NCI-H146 (cell line): ENCODE measurements around the gene CAMK1.

Experiments
- DNase-seq: peaks from one replicate; lab custom pipeline; 2025; lab: John Stamatoyannopoulos, UW

CAMK1 gene

DNA sequence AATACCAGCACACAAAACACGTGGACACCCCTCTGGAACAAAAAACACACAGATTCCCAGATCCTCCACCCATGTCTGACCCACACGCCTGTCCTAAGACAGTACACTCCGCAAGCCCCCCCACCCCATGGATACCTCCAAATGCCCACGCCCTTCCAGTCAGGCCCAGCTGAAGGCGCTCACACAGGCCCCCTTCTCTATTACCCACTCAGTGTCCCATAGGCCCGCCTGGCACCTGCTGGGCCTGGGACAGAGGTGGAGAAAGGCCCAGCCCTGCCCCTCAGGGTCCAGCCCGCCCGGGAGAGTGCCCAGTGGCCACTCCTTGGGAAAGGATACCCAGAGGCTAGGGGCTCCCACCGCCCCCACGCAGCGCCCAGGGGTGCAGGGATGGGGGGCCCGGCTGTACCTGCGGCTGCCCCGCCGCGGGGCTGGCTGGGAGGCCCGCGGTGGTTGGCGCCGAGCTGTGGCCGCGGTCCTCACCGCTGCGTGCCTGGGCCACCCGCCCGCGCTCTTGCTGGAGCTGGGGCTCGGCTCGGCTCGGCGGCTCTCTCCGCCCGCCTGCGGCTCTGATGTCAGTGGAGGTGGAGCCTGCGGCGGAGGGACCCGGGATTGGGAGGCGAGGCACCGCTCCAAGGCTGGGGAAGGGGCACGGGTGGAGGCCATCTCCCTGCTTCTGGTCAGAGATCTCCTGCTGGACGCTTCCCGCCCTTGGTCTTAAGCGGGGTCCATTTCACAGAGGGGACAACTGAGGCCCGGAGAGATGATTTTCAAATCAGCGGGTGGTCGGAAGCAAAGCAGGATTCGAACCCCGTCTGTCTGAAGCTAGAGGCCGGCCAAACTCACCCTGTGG is at the start of gene CAMK1:
CAMK1 (minus strand) TSS at position 522 of the 850 bp plus-strand sequence. CDS start 2,198 bp downstream, outside the sequence.
- DNase-seq, result peak; percentile 55

GRCh38 chr3:9818666-9819335 is 49.1 kb upstream of the CAMK1 start:
- DNase-seq, result no peak

GRCh38 chr3:9817436-9817835 is 47.7 kb upstream of the CAMK1 start:
- no peak for DNase-seq

GRCh38 chr3:9815986-9816385 is 46.2 kb upstream of the CAMK1 start:
- no peak for DNase-seq

- no peak for DNase-seq
Observed at GRCh38 chr3:9812870-9813483, 43.2 kb upstream of the CAMK1 start.

- no peak for DNase-seq
Observed at GRCh38 chr3:9810846-9811245, 41.1 kb upstream of the CAMK1 start.

DNA sequence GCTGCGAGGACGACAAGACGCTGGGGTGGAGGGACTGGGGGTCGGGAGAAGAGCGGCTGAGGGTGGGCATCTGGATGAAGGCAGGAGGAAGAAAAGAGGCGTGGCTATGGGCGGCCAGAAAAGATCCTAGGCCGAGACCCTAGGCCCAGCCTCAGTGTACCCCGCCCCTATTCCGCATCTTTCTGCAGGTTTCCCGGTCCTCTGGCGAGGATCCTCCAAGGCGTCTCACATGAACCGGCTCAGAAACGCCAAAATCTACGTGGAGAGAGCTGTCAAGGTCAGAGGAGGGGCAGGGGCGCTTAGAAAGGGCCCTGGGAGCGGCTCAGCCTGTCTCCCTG is 40.7 kb upstream of the CAMK1 start:
- DNase-seq, result no peak

- DNase-seq, result peak; percentile 72
Observed at GRCh38 chr3:9809615-9810432, 40.1 kb upstream of the CAMK1 start, which contains the start of gene TTLL3. Gene TTLL3 (plus strand): TSS chr3:9810262. CDS start chr3:9810662, 400 bp downstream.

DNA sequence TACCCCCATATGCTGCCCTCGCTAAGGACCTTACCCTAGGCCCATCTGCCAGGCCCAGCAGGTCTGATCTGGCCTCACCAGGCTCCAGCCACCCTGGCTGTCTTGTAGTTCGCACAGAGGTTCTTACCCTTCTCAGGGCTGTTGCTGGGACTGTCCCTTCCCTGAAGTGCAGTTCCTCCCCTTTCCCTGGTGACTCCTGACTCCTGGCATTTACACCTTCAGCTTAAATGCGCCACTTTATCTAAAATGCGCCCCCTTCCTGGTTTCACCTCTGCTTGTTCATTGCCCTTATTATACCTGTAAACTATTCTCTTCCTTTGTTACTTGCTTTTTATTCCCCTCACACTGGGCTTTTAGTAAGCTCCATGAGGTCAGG is 39.5 kb upstream of the CAMK1 start:
- no peak for DNase-seq

DNA sequence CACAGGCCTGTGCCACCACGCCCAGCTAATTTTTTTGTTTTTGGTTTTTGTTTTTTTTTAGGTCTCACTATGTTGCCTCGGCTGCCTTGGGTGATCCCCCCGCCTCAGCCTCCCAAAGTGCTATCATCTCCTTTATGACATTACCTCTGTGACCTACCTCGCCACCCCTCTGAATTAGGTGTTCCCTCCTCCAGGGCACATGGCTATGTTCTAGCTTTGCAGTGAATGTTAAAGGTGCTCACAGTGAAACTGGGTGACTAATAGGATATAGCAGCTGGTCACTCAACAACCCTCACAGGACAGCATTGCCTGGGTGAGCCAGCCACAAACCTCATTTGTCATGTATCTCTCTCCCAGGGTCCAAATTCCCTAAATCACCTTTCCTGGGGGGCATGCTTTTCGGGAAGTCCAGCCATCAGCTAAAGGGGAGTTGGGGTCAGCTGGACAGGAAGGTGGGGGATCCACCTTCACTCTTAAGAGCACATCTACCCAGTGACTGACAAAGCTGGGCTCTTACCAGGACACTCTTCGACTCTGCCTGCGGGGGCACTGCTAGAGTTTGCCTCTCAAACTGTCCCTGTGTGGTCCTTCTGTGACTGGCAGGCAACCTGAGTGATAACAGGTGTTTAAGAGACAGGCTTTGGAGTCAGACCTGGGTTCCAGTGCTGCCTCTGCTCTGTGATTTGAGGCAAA is 38.7 kb upstream of the CAMK1 start:
- peak; percentile 17 for DNase-seq

GRCh38 chr3:9807981-9808344 is 38.2 kb upstream of the CAMK1 start:
- DNase-seq, result no peak

DNA sequence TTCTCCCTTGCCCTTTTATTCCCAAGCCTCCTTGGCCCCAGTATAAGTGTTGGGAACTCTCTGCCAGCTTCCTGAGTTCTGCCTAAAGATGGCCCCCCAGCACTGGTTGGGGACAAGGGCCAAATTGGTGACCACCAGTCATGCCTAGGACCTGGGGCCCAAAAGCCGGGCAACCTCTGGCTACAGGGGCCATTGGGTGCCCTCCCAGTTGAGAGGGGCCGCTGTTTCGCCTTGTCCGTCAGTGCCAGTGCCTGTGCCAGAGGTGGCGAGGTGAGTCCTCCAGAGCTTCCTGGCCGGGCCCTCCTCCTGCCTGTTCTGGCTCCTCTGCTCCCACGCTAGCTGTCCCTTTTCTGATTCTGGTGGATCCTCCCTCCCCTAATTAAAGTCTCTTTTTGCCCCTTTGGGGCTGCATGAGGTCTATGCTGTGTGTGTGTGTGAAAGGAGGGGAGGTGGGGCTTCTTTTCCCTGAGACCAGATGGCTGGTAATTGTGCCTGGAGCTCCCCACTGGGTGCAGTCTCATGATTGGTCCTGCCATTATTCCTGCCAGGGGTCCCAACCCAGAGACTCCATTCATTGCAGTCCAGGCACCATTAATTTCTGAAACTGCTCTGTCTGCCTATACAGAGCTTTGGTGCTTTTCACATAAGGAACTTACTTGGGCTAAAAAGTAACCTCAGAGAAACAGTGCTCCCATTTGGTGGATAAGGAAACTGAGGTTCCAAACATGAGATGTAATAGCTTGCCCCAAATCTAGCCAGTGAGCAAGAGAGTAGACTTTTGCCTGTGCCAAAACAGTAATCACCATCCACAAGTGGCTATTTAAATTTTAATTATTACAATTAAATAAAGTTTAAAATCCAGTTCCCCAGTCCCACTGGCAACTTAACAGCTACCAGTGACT is 37.2 kb upstream of the CAMK1 start:
- DNase-seq, result no peak

DNA sequence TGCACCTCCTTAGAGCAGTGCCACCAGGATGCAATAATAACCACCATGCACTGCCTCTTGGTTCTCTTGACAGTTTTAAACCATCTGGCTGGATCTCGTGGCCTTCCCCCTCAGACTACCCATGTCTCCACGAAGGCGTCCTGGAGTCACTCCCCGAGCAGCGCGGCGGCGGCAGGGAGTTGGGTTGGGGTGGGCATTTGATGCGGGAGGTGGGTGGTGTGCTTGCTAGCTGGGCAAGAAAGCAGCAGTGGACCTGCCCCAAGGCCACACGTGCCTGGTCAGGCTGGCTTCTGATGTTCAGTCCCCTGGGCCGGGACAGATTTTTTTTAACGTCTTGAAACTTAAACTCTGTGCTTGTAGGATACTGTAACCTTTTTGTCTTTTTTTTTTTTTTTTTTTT is 36.4 kb upstream of the CAMK1 start:
- no peak for DNase-seq

DNA sequence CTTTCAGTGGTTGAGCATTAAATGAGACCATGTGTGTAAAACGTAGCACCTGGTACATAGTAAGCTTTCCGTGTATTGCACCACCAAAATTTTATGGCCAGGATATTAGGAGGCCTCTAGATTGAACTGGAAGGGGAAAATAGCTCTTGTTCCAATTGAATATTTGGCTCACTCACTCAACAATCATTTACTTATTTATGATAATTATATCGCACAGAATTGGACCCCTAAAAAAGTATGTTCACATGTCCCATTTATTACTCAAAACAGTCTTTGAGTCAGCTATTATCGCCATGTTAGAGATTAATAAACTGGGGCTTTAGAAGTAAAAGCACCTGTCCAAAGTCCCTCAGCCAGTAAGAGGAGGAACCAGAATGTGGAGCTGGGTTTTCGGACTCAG is 35.2 kb upstream of the CAMK1 start:
- no peak for DNase-seq

DNA sequence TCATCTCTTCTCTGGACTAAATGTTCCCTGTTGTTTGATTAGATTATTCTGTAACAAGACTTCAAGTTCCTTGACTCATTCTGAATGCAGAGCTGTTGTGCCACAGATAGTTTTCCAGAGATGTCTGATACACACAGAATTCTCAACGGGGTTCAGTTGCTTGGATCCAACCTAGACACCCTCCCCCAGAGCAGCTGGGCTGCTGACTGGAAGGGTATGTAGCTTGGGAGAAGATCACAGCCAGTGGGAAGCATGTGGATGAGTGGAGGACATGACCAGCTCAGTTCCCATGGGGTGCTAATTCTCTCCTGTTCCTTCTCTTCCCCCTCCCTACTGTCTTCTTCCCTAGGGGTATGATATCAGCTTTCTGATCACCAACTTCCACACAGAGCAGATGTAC is 33.7 kb upstream of the CAMK1 start:
- DNase-seq, result no peak

DNA sequence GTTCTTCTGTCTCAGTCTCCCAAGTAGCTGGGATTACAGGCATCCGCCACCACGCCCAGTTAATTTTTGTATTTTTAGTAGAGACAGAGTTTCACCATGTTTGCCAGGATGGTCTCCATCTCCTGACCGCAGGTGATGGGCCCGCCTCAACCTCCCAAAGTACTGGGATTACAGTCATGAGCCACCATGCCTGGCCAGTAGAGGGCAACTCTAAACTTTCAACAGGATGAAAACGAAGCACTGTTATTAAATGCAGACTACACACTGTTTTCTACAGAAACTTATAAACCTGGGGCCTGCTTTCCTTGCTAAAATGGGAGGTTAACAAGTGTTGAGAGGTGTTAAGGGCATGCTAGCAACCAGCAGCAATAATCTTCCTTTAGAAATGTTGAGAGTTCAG is 30.8 kb upstream of the CAMK1 start:
- DNase-seq, result no peak

- no peak for DNase-seq
Observed at GRCh38 chr3:9797196-9797945, 27.6 kb upstream of the CAMK1 start.

DNA sequence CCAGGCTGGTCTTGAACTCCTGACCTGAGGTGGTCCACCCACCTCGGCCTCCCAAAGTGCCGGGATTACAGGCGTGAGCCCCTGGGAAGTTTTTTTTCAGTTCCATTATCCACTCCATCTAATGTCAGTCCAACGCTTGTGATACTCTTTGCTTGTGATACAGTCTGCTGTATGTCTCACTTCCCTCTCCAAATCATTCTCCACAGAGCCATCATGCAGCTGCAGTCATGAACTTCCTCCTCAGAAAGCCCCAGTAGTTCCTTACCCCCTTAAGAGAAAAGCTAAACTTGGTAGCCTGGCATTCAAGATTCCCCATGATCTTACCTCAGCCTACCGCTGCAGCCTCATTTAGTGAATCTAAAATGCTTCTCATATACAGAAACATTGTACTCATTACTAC is 25.5 kb upstream of the CAMK1 start:
- no peak for DNase-seq

GRCh38 chr3:9794400-9794799 is 24.7 kb upstream of the CAMK1 start:
- no peak for DNase-seq
